ENCODE results near the gene STEAP2.
A peak's percentile ranks its signal among the peaks of the same experiment; 100 is the strongest.

STEAP2 gene

GRCh38 chr7:90194911-90195809 is 16.4 kb upstream of the STEAP2 start:
- no peak for DNase-seq (ENCODE audit: low spot score)

GRCh38 chr7:90201500-90202195 is 9.9 kb upstream of the STEAP2 start:
- no peak for DNase-seq (ENCODE audit: low spot score)

DNA sequence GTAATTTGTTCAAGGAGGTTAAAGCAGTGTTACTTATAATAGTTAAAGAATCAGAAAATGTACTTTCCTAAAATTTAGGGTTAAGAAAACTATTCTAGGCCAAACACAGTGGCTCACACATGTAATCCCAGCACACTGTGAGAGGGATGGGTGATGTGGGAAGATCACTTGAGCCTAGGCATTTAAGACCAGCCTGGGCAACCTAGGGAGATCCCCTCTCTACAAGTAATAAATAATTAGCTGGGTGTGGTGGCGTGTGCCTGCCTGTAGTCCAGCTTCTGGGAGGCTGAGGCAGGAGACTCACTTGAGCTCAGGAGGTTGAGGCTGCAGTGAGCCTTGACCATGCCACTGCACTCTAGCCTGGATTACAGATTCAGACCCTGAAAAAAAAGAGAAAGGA is 3.6 kb upstream of the STEAP2 start:
- no peak for DNase-seq (ENCODE audit: low spot score)

DNA sequence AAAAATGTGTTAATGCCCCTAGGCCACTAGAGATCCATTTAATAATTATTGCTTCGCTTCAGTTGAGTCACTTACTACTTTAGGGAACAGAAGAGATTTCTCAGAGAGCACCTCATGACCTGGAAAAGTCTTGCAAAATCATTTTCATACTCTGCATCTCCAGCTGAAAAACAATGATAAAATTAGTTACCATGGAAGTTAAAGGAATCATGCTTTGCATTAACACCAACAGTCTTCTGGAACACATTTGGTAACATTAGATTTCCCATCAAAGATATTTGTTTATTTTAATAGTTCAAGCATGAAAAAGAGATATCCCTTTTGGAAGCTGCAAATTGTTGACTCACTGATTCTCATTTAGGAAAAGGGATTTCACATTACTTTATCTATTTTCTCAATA is 1.8 kb upstream of the STEAP2 start:
- no peak for DNase-seq (ENCODE audit: low spot score)

DNA sequence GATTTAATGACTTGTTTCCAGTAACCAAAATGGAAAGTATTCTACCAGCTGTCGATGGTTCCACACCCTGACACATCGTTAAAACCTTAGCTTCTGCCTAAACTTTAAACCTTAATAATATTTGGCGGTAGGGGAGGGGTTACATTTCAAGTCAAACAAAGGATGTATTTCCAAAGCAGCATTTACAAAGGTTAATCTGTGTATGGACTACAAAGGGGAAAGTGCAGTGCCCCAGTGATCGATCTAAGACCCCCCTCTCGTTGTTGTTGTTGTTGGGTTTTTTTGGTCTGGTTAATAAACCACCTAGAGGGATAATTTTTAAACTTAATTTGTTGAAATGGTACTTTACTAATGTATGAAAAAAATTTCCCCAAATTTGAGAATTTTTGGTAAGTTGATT is 1.1 kb upstream of the STEAP2 start:
- DNase-seq (ENCODE audit: low spot score), result no peak

DNA sequence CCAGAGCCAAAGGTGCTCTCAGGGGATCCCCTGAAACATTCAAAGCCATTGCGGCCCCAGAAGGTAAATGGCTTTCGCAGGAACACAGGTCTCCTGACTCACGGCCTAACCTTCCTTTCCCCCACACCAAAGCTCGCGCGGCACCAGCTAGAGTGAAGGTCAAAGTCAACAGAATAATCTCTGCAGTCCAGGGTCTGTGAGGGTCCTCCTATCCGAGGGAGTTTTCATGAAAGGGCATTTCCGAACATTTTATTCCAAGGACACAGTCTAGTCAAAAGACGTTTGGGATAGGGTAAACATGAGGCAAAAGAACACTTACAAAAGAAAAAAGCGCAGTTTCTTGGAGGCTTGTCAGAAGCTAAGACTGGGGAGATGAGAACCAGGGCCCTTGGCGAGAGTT is 559 bp upstream of the STEAP2 start:
- DNase-seq (ENCODE audit: low spot score), result peak; percentile 42

DNA sequence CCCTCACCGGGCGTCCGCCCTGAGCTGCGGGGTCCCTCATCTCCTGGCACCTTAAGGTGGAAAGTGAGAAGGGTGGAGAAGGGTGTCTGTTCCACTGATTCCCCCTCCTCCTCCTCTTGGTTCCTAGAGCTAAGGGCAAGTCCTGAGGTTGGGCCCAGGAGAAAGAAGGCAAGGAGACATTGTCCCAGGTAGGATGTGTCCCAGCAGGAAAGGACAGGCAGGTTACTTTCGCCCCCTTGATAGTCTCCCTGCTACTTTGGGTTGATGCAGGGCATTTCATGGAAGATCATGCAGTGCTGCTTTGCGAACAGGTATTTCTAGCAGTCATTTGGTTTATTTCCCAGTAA is 582 bp downstream of the STEAP2 start:
- peak; percentile 51 for DNase-seq (ENCODE audit: low spot score)

GRCh38 chr7:90213521-90213920 is 2.0 kb downstream of the STEAP2 start:
- no peak for DNase-seq (ENCODE audit: low spot score)

GRCh38 chr7:90216080-90216674 is 4.6 kb downstream of the STEAP2 start:
- DNase-seq (ENCODE audit: low spot score), result no peak

DNA sequence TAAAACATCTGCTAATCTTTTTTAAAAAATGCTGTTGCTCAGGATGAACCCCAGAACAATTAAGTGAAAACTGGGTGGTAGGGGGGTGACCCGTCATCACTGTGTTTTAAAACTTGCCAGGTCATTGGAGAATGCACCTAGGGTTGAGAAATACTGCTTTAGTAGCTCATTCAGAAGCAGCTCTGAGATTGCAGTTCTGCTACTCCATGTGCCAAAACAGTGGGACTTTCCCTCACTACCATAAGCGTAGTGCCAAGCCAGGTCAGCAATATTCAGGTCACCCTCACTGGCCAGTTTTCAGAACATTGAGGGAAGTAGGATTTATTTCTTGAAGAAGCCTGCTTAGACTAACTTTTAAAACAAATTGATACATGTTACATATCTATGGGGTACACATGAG is 5.2 kb downstream of the STEAP2 start:
- no peak for DNase-seq (ENCODE audit: low spot score)

GRCh38 chr7:90222390-90222789 is 10.8 kb downstream of the STEAP2 start:
- no peak for DNase-seq (ENCODE audit: low spot score)

GRCh38 chr7:90222811-90223725 is 11.5 kb downstream of the STEAP2 start:
- no peak for DNase-seq (ENCODE audit: low spot score)

DNA sequence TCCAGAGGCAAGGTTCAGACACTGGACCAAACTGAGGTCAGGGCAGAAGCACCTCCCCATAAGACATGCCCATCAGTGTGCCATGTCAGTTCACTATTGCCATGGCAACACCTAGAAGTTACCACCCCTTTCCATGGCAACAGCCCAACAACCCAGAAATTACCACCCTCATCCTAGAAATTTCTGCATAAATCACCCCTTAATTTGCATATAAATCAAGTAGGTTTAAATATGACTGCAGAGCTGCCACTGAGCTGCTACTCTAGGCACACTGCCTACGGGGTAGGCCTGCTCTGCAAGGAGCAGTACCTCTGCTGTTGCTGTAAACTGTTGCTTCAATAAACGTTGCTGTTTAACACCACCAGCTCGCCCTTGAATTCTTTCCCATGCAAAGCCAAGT is 12.7 kb downstream of the STEAP2 start:
- DNase-seq (ENCODE audit: low spot score), result no peak

DNA sequence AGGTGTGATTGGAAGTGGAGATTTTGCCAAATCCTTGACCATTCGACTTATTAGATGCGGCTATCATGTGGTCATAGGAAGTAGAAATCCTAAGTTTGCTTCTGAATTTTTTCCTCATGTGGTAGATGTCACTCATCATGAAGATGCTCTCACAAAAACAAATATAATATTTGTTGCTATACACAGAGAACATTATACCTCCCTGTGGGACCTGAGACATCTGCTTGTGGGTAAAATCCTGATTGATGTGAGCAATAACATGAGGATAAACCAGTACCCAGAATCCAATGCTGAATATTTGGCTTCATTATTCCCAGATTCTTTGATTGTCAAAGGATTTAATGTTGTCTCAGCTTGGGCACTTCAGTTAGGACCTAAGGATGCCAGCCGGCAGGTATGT is 13.6 kb downstream of the STEAP2 start:
- DNase-seq (ENCODE audit: low spot score), result no peak

GRCh38 chr7:90225601-90226000 is 14.1 kb downstream of the STEAP2 start:
- no peak for DNase-seq (ENCODE audit: low spot score)

DNA sequence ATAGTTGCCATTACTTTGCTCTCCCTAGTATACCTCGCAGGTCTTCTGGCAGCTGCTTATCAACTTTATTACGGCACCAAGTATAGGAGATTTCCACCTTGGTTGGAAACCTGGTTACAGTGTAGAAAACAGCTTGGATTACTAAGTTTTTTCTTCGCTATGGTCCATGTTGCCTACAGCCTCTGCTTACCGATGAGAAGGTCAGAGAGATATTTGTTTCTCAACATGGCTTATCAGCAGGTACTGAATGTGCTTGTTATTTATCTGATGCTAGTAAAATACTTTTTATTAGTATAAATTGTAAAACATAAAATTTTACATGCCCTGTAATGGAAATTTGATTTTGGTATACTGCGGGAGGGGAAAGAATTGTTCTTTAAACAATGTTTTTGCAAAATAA is 15.7 kb downstream of the STEAP2 start:
- DNase-seq (ENCODE audit: low spot score), result no peak

- DNase-seq (ENCODE audit: low spot score), result no peak
Observed at GRCh38 chr7:90229682-90230081, 18.1 kb downstream of the STEAP2 start.

GRCh38 chr7:90230834-90231233 is 19.3 kb downstream of the STEAP2 start:
- DNase-seq (ENCODE audit: low spot score), result no peak

DNA sequence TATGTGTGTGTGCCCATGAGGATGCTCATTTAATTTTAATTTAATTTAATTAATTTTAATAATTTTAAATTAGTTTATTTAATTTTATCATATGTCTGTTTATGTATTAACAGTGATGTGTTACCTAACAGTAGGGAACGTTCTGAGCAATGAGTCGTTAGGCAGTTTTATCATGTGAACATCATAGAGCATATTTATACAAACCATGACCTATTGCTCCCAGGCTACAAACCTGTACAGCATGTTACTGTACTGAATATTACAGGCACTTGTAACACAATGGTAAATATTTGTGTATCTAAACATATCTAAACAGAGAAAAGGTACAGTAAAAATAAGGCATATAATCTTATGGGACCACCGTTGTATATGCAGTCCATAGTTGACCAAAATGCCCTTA is 19.8 kb downstream of the STEAP2 start:
- no peak for DNase-seq (ENCODE audit: low spot score)

GRCh38 chr7:90232430-90232829 is 20.9 kb downstream of the STEAP2 start:
- DNase-seq (ENCODE audit: low spot score), result no peak

DNA sequence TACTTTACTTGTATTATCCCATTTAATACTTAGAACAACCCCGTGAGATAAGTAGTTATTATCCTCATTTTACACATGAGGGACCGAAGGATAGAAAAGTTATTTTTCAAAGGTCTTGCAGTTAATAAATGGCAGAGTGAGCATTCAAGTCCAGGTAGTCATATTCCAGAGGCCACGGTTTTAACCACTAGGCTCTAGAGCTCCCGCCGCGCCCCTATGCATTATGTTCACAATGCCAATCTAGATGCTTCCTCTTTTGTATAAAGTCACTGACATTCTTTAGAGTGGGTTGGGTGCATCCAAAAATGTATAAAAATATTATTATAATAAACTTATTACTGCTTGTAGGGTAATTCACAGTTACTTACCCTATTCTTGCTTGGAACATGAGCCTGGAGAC is 22.0 kb downstream of the STEAP2 start:
- no peak for DNase-seq (ENCODE audit: low spot score)

- DNase-seq (ENCODE audit: low spot score), result no peak
Observed at GRCh38 chr7:90236721-90237289, 25.3 kb downstream of the STEAP2 start.
